T-helper 17 cell (primary cell): ENCODE results near the gene ZSWIM1. TPM values are rescaled to one million over a fixed set of nuclear protein-coding genes. Genes with fewer than 3 reads are reported as not detected.
"Not testable (repeated sequence)": the region's sequence is repeated elsewhere in the genome, so short reads cannot be mapped to it uniquely, and the experiment has no call there.

Experiments
- ATAC-seq: fragments of 150-1000 bp; cut with Tn5 transposase; 2 replicates; pipeline ENCODE4 v1.10.0; 2021; ENCODE audit warnings: mild to moderate bottlenecking, moderate library complexity
- DNase-seq, 3 donors: peaks; one replicate each; pipeline versions ENCODE4 v3.0.0 to v3.0.0-alpha.2; 2020 to 2021
- H3K9me3 ChIP-seq: one replicate; pipeline ENCODE4 v1.7.0; 2013; ENCODE audit warnings: low read length, mild to moderate bottlenecking; ENCODE audit not compliant: control insufficient read depth, poor library complexity, severe bottlenecking
- H3K27ac Mint-ChIP-seq: one replicate; pipeline ENCODE4 v1.8.0; 2022; ENCODE audit warnings: mild to moderate bottlenecking, moderate library complexity, mixed read lengths
- H3K27me3 Mint-ChIP-seq: one replicate; pipeline ENCODE4 v1.8.0; 2022; ENCODE audit warnings: mixed read lengths
- H3K36me3 Mint-ChIP-seq: one replicate; pipeline ENCODE4 v1.8.0; 2022; ENCODE audit warnings: low read depth, mixed read lengths
- H3K4me1 Mint-ChIP-seq: one replicate; pipeline ENCODE4 v1.8.0; 2022; ENCODE audit warnings: mild to moderate bottlenecking, mixed read lengths
- H3K4me3 Mint-ChIP-seq: one replicate; pipeline ENCODE4 v1.8.0; 2022; ENCODE audit warnings: mild to moderate bottlenecking, moderate library complexity, mixed read lengths
- total RNA-seq, 4 donors: library from RNA in 2 of 4; stranded (reverse) in 2 of 4; gene quantifications; one replicate each; pipeline ENCODE4 v1.2.3 and lab custom pipeline; 2022 to 2026

ZSWIM1 gene
- total RNA-seq, 2 donors from 2014 or later, result 8.0 to 10.2 TPM

- H3K4me3 Mint-ChIP-seq, result no peak overlapping the region
- no peak overlapping the region for H3K27ac Mint-ChIP-seq
- H3K27me3 Mint-ChIP-seq, result no peaks in the 10 kb centered on the region
- no peaks in the 10 kb centered on the region for H3K36me3 Mint-ChIP-seq
- no peak for DNase-seq
- ATAC-seq, result no peak
- H3K9me3 ChIP-seq, result no peaks in the 10 kb centered on the region
- H3K4me1 Mint-ChIP-seq, result peaks cover 10% of the 10 kb centered on the region
Measured at GRCh38 chr20:45897692-45898091, 16.7 kb downstream of the ZSWIM1 start.

GRCh38 chr20:45898285-45898684 lies 17.3 kb downstream of the ZSWIM1 start:
- peaks cover 9% of the 10 kb centered on the region for H3K4me1 Mint-ChIP-seq

GRCh38 chr20:45899046-45899835 lies 18.2 kb downstream of the ZSWIM1 start:
- H3K27ac Mint-ChIP-seq, result no peak overlapping the region
- H3K4me1 Mint-ChIP-seq, result peaks cover 5% of the 10 kb centered on the region
- no peak overlapping the region for H3K4me3 Mint-ChIP-seq
- H3K27me3 Mint-ChIP-seq, result no peaks in the 10 kb centered on the region
- ATAC-seq (no peak), DNase-seq (no peak)
- H3K36me3 Mint-ChIP-seq, result no peaks in the 10 kb centered on the region
- H3K9me3 ChIP-seq, result no peaks in the 10 kb centered on the region

More at GRCh38 chr20:45898285-45898684, 17.3 kb downstream of the ZSWIM1 start:
- no peaks in the 10 kb centered on the region for H3K36me3 Mint-ChIP-seq
- ATAC-seq (no peak), DNase-seq (no peak)
- no peaks in the 10 kb centered on the region for H3K9me3 ChIP-seq
- no peak overlapping the region for H3K27ac Mint-ChIP-seq
- H3K27me3 Mint-ChIP-seq, result no peaks in the 10 kb centered on the region
- H3K4me3 Mint-ChIP-seq, result no peak overlapping the region

- H3K27ac Mint-ChIP-seq, H3K4me1 Mint-ChIP-seq, DNase-seq, H3K36me3 Mint-ChIP-seq, H3K27me3 Mint-ChIP-seq, ATAC-seq, H3K4me3 Mint-ChIP-seq, H3K9me3 ChIP-seq: not testable (repeated sequence)
Measured at GRCh38 chr20:45901332-45901731, 20.3 kb downstream of the ZSWIM1 start.

GRCh38 chr20:45902199-45902701 lies 21.2 kb downstream of the ZSWIM1 start:
- Mint-ChIP-seq H3K4me3 (no peak overlapping the region), H3K36me3 (no peaks in the 10 kb centered on the region), H3K4me1 (peaks cover 5% of the 10 kb centered on the region), H3K27me3 (no peaks in the 10 kb centered on the region), H3K27ac (no peak overlapping the region)
- H3K9me3 ChIP-seq, result no peaks in the 10 kb centered on the region
- DNase-seq, result no peak
- ATAC-seq, result no peak

GRCh38 chr20:45904583-45905504 lies 23.8 kb downstream of the ZSWIM1 start:
- no peaks in the 10 kb centered on the region for H3K36me3 Mint-ChIP-seq
- H3K9me3 ChIP-seq, result no peaks in the 10 kb centered on the region
- DNase-seq (no peak), ATAC-seq (no peak)
- H3K4me1 Mint-ChIP-seq, result no peaks in the 10 kb centered on the region
- H3K27me3 Mint-ChIP-seq, result no peaks in the 10 kb centered on the region
- no peak overlapping the region for H3K4me3 Mint-ChIP-seq
- no peak overlapping the region for H3K27ac Mint-ChIP-seq

GRCh38 chr20:45905505-45906079 lies 24.6 kb downstream of the ZSWIM1 start:
- H3K4me3 Mint-ChIP-seq, result no peak overlapping the region
- H3K9me3 ChIP-seq, result no peaks in the 10 kb centered on the region

DNA sequence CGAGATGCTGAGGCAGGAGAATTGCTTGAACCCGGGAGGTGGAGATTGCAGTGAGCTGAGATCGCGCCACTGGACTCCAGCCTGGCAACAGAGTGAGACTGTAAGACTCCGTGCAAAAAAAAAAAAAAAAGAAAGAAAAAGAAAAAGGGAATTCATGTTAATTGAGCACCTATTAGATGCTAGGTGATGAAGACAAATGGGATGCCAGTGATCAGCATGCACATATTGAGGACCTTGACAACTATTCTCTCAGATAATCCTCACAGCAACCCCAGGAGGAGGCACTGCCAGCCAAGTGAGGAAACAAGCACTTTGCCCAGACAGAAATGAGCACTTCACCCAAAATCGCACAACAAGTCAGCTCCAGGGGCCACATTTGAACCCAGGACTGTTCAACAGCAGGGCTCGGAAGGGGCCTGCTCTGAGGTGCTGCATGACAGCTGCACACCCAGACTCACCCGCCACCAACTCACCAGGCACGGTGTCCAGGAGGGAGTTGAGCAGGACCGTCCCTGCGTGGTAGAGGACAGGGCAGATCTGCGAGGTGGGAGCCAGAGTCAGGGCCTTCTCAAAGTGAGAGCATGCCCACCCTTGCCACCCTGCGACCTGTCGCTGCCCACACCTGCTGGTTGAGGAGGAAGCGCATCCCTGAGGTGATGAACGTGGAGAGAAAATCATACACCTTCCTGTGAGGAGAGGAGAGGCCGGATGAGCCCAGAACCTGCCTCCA lies 26.4 kb downstream of the ZSWIM1 start:
- Mint-ChIP-seq H3K27me3 (no peaks in the 10 kb centered on the region), H3K36me3 (no peaks in the 10 kb centered on the region), H3K4me3 (no peak overlapping the region), H3K4me1 (peaks cover 10% of the 10 kb centered on the region), H3K27ac (no peak overlapping the region)
- no peak for DNase-seq
- no peak for ATAC-seq
- H3K9me3 ChIP-seq, result no peaks in the 10 kb centered on the region

More at GRCh38 chr20:45905505-45906079, 24.6 kb downstream of the ZSWIM1 start:
- H3K27ac Mint-ChIP-seq, result no peak overlapping the region
- H3K27me3 Mint-ChIP-seq, result no peaks in the 10 kb centered on the region
- no peaks in the 10 kb centered on the region for H3K36me3 Mint-ChIP-seq
- no peak for ATAC-seq
- DNase-seq, result no peak
- peaks cover 1% of the 10 kb centered on the region for H3K4me1 Mint-ChIP-seq

GRCh38 chr20:45908084-45908483 lies 27.1 kb downstream of the ZSWIM1 start:
- DNase-seq (no peak), ATAC-seq (no peak)
- no peaks in the 10 kb centered on the region for H3K27me3 Mint-ChIP-seq
- H3K36me3 Mint-ChIP-seq, result no peaks in the 10 kb centered on the region
- no peak overlapping the region for H3K27ac Mint-ChIP-seq
- no peak overlapping the region for H3K4me3 Mint-ChIP-seq
- H3K4me1 Mint-ChIP-seq, result peaks cover 10% of the 10 kb centered on the region
- H3K9me3 ChIP-seq, result no peaks in the 10 kb centered on the region

DNA sequence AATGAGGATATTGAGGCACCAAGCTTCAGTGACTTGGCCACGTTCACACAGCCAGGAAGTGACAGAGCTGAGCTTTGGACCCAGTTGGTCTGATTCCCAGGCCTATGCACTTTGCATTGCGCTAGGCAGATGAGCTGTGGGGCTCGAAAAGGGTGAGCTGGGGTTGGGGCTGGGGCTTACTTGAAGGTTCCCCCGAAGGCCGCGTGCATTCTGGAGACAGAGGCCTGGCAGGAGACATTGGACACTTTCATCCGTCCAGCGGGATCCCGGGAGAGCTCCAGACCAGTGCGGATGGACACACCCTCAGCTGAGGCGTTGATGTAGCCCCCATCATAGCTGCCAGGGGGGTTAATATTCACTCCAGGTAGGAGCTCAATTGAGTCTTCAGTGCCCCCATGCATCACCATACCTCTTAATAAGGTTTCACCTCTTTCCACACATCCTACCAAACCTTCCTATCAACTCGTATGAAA lies 28.3 kb downstream of the ZSWIM1 start:
- Mint-ChIP-seq H3K36me3 (no peaks in the 10 kb centered on the region), H3K27me3 (peaks cover 4% of the 10 kb centered on the region), H3K4me3 (no peak overlapping the region), H3K4me1 (peaks cover 10% of the 10 kb centered on the region), H3K27ac (no peak overlapping the region)
- DNase-seq (no peak), ATAC-seq (no peak)
- H3K9me3 ChIP-seq, result no peaks in the 10 kb centered on the region

DNA sequence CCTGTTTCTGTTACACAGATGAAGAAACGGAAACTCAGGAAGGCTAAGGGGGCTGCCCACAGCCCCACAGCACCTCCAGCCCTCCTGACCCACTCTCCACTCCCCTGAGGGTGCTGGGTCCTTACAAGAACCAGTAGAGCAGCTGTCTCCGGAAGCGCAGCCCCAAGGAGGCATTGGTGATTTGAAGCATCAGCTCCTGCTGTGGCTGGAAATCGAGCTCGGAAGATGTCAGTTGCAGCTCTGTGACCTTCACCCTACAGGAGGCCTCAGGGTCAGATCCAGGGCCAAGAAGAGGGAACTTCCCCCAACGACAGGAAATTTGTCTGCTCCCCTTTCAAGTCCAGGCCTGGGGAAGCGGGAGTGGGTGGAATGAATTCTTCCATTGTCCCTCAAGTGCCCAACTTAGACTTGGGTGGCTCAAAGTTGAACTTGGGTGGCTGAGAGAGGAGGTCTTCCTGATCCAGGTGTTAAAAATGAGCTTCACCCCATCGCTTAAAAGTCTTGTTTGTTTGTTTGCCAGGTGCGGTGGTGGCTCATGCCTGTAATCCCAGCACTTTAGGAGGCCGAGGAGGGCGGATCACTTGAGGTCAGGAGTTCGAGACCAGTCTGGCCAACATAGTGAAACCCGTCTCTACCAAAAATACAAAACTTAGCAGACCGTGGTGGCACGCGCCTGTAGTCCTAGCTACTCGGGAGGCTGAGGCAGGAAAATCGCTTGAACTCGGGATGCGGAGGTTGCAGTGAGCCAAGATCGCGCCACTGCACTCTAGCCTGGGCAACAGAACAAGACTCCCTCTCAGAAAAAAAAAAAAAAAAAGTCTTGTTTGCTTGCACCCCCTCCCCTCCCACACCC lies 29.0 kb downstream of the ZSWIM1 start:
- peaks cover 10% of the 10 kb centered on the region for H3K4me1 Mint-ChIP-seq
- H3K27me3 Mint-ChIP-seq, result peaks cover 9% of the 10 kb centered on the region
- DNase-seq (no peak), ATAC-seq (no peak)
- H3K27ac Mint-ChIP-seq, result no peak overlapping the region
- peak overlapping the region; percentile 86 for H3K4me3 Mint-ChIP-seq
- no peaks in the 10 kb centered on the region for H3K36me3 Mint-ChIP-seq
- no peaks in the 10 kb centered on the region for H3K9me3 ChIP-seq
